ENCODE data around the gene METAP1D.

The METAP1D gene

GRCh38 chr2:172089633-172090032, 89.9 kb downstream of the METAP1D start:
- no peaks in the 10 kb centered on the region for H3K36me3 ChIP-seq
- no peak overlapping the region for H3K4me3 ChIP-seq (ENCODE audit: low read depth, low read length)
- no peaks in the 10 kb centered on the region for H3K4me1 ChIP-seq
- no peaks in the 10 kb centered on the region for H3K9me3 ChIP-seq
- no peak for DNase-seq
- H3K27me3 ChIP-seq: peaks cover 96% of the 10 kb centered on the region
- TF ChIP-seq CTCF (IDR thresholded peaks at IDR 0.05; ENCODE audit: low read depth, low read length): no peak

- no peak for TF ChIP-seq CTCF (IDR thresholded peaks at IDR 0.05; ENCODE audit: low read depth, low read length)
- H3K27me3 ChIP-seq: peaks cover 98% of the 10 kb centered on the region
- no peak overlapping the region for H3K4me3 ChIP-seq (ENCODE audit: low read depth, low read length)
- H3K4me1 ChIP-seq: no peaks in the 10 kb centered on the region
- H3K36me3 ChIP-seq: no peaks in the 10 kb centered on the region
- no peaks in the 10 kb centered on the region for H3K9me3 ChIP-seq
- DNase-seq: no peak
Observed at GRCh38 chr2:172090044-172090961, 90.5 kb downstream of the METAP1D start.

GRCh38 chr2:172091000-172091641, 91.4 kb downstream of the METAP1D start:
- no peaks in the 10 kb centered on the region for H3K36me3 ChIP-seq
- peaks cover 98% of the 10 kb centered on the region for H3K27me3 ChIP-seq
- H3K4me3 ChIP-seq (ENCODE audit: low read depth, low read length): no peak overlapping the region
- no peaks in the 10 kb centered on the region for H3K4me1 ChIP-seq
- TF ChIP-seq CTCF (IDR thresholded peaks at IDR 0.05; ENCODE audit: low read depth, low read length): no peak
- no peaks in the 10 kb centered on the region for H3K9me3 ChIP-seq
- DNase-seq: no peak

GRCh38 chr2:172091761-172092566, 92.2 kb downstream of the METAP1D start:
- H3K4me1 ChIP-seq: no peaks in the 10 kb centered on the region
- H3K27me3 ChIP-seq: peaks cover 98% of the 10 kb centered on the region
- H3K4me3 ChIP-seq (ENCODE audit: low read depth, low read length): no peak overlapping the region
- H3K9me3 ChIP-seq: no peaks in the 10 kb centered on the region
- no peak for TF ChIP-seq CTCF (IDR thresholded peaks at IDR 0.05; ENCODE audit: low read depth, low read length)
- H3K36me3 ChIP-seq: no peaks in the 10 kb centered on the region
- DNase-seq: no peak

- Histone ChIP-seq H3K4me1 (no peaks in the 10 kb centered on the region), H3K36me3 (no peaks in the 10 kb centered on the region), H3K4me3 (ENCODE audit: low read depth, low read length) (no peak overlapping the region), H3K9me3 (no peaks in the 10 kb centered on the region), H3K27me3 (peaks cover 98% of the 10 kb centered on the region)
- no peak for TF ChIP-seq CTCF (IDR thresholded peaks at IDR 0.05; ENCODE audit: low read depth, low read length)
- DNase-seq: no peak
Observed at GRCh38 chr2:172092716-172093415, 93.1 kb downstream of the METAP1D start.
